Measurements from ENCODE around the gene SLC17A9. TPM values are rescaled to one million over a fixed set of nuclear protein-coding genes. Genes with fewer than 3 reads are reported as not detected.

The SLC17A9 gene
- polyA plus RNA-seq, 6 donors from 2014 or later: 3.1 to 10.0 (median 5.1) TPM

DNA sequence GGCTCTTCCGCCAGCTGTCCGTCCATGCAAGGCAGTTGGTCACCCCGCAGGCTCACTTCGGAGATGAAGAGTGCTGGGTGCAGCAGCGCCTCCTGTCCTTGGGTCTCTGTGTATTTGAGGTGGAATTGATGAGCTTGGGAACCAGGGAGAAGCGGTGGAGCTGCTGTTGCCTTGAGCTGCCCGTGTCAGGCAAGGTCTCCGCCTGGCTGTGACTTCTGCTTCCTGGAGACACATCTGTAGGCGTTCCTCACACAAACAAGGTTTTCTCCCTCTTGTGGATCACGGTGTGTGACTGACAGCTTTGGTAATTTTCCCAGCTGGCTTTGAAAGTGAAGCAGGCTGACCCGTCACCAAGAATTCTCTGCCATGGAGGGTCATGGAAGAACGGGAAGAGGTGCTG lies 2.5 kb upstream of the SLC17A9 start:
- peak overlapping the region in 2 of 8 donors; percentile 22 to 33 for H3K4me3 Mint-ChIP-seq
- peaks cover 0 to 10% of the 10 kb centered on the region in 2 donors for H3K36me3 Mint-ChIP-seq
- H3K9me3 Mint-ChIP-seq: peaks cover 0 to 2% (median 0%) of the 10 kb centered on the region in 7 donors
- DNase-seq (no peak), ATAC-seq (ENCODE audit: low read depth in 2 of 2) (no peak)
- peaks cover 20 to 30% (median 25%) of the 10 kb centered on the region in 3 donors for H3K4me1 Mint-ChIP-seq
- H3K27me3 Mint-ChIP-seq: no peaks in the 10 kb centered on the region
- no peak overlapping the region for H3K27ac Mint-ChIP-seq

- no peaks in the 10 kb centered on the region for H3K27me3 Mint-ChIP-seq
- H3K9me3 Mint-ChIP-seq: peaks cover 0 to 2% (median 0%) of the 10 kb centered on the region in 7 donors
- H3K27ac Mint-ChIP-seq: peak overlapping the region in 1 of 6 donors; percentile 62
- peaks cover 0 to 10% of the 10 kb centered on the region in 2 donors for H3K36me3 Mint-ChIP-seq
- ATAC-seq (ENCODE audit: low read depth in 2 of 2) (no peak), DNase-seq (no peak)
- H3K4me3 Mint-ChIP-seq: peak overlapping the region in 1 of 8 donors; percentile 33
- H3K4me1 Mint-ChIP-seq: peaks cover 20 to 31% (median 30%) of the 10 kb centered on the region in 3 donors
These were observed 1.8 kb upstream of the SLC17A9 start for GRCh38 chr20:62950741-62951140.

DNA sequence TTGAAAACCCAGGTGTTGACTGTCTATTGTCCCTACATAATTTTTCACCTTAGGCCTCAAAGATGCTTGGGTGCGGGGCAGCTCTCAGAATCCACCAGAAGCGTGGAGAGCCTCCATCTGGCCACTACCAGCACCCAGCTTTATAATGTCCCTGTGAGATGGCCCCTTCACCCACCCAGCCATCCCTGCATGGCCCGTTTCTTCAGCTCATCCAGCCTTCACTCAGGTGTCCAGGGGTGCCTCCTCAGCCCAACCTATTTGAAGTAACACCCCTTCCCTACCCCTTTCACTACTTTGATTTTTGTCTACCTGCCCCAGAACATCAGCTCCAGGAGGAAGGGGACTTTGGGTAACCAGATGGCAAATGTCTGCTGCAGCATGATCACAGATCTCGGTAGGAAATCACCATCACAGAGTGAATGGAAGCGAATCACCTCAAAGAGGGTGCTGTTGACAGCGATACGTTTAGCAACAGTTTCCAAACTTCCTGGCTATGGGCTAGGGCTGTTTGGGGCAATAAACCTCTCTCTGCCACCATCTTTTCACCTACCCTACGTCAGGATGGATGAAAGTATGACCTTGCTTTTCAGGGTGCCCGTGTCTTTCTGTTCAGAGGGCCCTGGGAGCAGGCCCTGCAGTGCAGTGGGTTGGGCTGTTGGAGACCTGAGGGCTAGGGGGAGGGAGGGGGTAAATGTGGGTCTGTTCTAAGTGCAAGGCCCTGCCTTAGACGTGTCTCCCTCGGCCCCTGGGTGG lies 1.2 kb upstream of the SLC17A9 start:
- H3K4me3 Mint-ChIP-seq: peak overlapping the region in 7 of 8 donors; percentile 33 to 98 (median 73)
- H3K9me3 Mint-ChIP-seq: peaks cover 0 to 2% (median 0%) of the 10 kb centered on the region in 7 donors
- H3K4me1 Mint-ChIP-seq: peaks cover 20 to 31% (median 30%) of the 10 kb centered on the region in 3 donors
- DNase-seq (no peak), ATAC-seq (ENCODE audit: low read depth in 2 of 2) (no peak)
- no peaks in the 10 kb centered on the region for H3K27me3 Mint-ChIP-seq
- H3K36me3 Mint-ChIP-seq: peaks cover 0 to 10% of the 10 kb centered on the region in 2 donors
- peak overlapping the region in 2 of 6 donors; percentile 93 to 98 for H3K27ac Mint-ChIP-seq

DNA sequence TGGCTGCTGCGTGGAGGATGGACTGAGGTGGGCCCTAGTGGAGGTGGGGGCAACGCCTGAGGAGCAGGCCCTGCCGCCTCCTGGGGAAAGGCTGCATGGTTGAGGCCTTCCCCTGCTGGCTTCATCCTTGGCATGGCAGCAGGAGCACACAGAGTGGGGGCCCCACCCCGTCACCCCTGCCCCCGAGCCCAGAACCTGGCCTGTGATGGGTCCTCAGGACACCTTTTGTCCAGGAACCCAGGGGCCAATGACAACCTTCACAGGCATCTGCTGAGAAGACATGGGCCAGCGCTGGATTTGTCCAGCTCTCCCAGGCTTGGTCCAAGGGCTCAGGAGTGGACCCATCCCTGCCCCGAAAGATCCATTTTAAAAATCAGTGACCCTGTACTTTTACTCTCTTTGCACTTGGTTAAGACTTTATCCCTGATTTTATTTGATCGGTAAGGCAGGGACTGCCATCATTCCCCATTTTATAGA lies 575 bp upstream of the SLC17A9 start:
- no peaks in the 10 kb centered on the region for H3K27me3 Mint-ChIP-seq
- peak overlapping the region in 5 of 6 donors; percentile 61 to 98 (median 90) for H3K27ac Mint-ChIP-seq
- H3K4me1 Mint-ChIP-seq: peaks cover 19 to 31% (median 30%) of the 10 kb centered on the region in 3 donors
- no peak for DNase-seq
- H3K9me3 Mint-ChIP-seq: peaks cover 0 to 2% (median 0%) of the 10 kb centered on the region in 7 donors
- H3K36me3 Mint-ChIP-seq: peaks cover 0 to 9% of the 10 kb centered on the region in 2 donors
- no peak for ATAC-seq (ENCODE audit: low read depth in 2 of 2)
- H3K4me3 Mint-ChIP-seq: peak overlapping the region; percentile 92 to 98 (median 95)

- peak overlapping the region; percentile 88 to 98 (median 98) for H3K27ac Mint-ChIP-seq
- ATAC-seq (ENCODE audit: low read depth in 2 of 2): no peak
- H3K36me3 Mint-ChIP-seq: no peaks in the 10 kb centered on the region
- H3K4me3 Mint-ChIP-seq: peak overlapping the region; percentile 92 to 98 (median 95)
- H3K9me3 Mint-ChIP-seq: peaks cover 0 to 2% (median 0%) of the 10 kb centered on the region in 7 donors
- peaks cover 15 to 32% (median 31%) of the 10 kb centered on the region in 3 donors for H3K4me1 Mint-ChIP-seq
- DNase-seq: no peak
- H3K27me3 Mint-ChIP-seq: no peaks in the 10 kb centered on the region
These were observed 694 bp downstream of the SLC17A9 start for GRCh38 chr20:62952968-62953838.

DNA sequence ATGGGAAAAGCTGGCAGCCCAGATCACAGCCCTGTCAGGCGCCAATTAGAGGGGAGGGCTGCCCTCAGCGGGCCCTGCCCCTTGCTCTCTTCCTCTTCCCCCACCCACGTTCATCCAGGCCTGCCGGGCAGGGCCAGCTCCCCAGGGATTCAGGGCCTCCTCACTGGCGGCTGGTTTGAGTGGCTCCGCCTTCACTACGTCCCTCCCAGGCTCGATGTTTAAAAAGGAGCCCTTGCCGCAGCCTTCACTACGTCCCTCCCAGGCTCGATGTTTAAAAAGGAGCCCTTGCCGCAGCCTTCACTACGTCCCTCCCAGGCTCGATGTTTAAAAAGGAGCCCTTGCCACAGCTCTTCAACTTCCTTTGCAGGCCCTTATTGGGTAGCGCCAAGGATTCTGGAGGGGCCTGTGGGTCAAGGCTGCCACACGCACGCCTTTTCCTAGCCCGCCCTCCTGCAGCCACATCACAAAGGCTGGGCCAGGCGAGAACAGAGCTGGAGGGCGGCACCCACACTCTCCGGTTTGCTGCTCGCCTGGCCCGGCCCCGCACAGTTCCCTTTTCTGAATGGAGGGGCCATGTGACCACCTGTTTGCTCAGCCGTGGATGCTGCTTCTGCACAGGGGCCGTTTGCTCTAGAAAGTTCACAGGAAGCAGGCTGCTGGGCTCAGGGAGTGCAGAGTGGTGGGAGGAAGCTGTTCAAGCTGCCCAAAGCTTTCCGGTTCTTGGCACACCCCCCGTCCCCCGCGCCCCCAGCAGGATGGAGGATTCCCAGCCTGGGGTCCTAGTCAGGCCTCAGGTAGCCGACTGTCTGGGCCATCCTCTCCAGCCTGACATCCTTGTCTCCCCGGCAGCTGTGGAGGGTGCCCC lies 1.6 kb downstream of the SLC17A9 start:
- Mint-ChIP-seq H3K4me1 (peaks cover 15 to 41% (median 33%) of the 10 kb centered on the region in 3 donors), H3K27me3 (no peaks in the 10 kb centered on the region), H3K4me3 (peak overlapping the region; percentile 92 to 98 (median 95)), H3K9me3 (peaks cover 0 to 2% (median 0%) of the 10 kb centered on the region in 7 donors), H3K27ac (peak overlapping the region; percentile 92 to 98 (median 98)), H3K36me3 (no peaks in the 10 kb centered on the region)
- DNase-seq: peak; percentile 92
- peak; percentile 92 to 94 for ATAC-seq (ENCODE audit: low read depth in 2 of 2)

GRCh38 chr20:62955519-62956386 lies 3.2 kb downstream of the SLC17A9 start:
- DNase-seq: no peak
- no peaks in the 10 kb centered on the region for H3K36me3 Mint-ChIP-seq
- no peaks in the 10 kb centered on the region for H3K27me3 Mint-ChIP-seq
- no peaks in the 10 kb centered on the region for H3K9me3 Mint-ChIP-seq
- H3K4me1 Mint-ChIP-seq: peaks cover 15 to 46% (median 38%) of the 10 kb centered on the region in 3 donors
- peak overlapping the region in 2 of 6 donors; percentile 29 to 73 for H3K27ac Mint-ChIP-seq
- no peak for ATAC-seq (ENCODE audit: low read depth in 2 of 2)
- H3K4me3 Mint-ChIP-seq: peak overlapping the region in 5 of 8 donors; percentile 40 to 98 (median 75)

GRCh38 chr20:62956387-62957135 lies 4.1 kb downstream of the SLC17A9 start:
- Mint-ChIP-seq H3K4me1 (peaks cover 15 to 46% (median 34%) of the 10 kb centered on the region in 3 donors), H3K27me3 (no peaks in the 10 kb centered on the region), H3K4me3 (peak overlapping the region in 2 of 8 donors; percentile 52 to 57), H3K27ac (peak overlapping the region in 2 of 6 donors; percentile 34 to 73), H3K9me3 (no peaks in the 10 kb centered on the region), H3K36me3 (no peaks in the 10 kb centered on the region)
- DNase-seq: no peak
- ATAC-seq (ENCODE audit: low read depth in 2 of 2): no peak

DNA sequence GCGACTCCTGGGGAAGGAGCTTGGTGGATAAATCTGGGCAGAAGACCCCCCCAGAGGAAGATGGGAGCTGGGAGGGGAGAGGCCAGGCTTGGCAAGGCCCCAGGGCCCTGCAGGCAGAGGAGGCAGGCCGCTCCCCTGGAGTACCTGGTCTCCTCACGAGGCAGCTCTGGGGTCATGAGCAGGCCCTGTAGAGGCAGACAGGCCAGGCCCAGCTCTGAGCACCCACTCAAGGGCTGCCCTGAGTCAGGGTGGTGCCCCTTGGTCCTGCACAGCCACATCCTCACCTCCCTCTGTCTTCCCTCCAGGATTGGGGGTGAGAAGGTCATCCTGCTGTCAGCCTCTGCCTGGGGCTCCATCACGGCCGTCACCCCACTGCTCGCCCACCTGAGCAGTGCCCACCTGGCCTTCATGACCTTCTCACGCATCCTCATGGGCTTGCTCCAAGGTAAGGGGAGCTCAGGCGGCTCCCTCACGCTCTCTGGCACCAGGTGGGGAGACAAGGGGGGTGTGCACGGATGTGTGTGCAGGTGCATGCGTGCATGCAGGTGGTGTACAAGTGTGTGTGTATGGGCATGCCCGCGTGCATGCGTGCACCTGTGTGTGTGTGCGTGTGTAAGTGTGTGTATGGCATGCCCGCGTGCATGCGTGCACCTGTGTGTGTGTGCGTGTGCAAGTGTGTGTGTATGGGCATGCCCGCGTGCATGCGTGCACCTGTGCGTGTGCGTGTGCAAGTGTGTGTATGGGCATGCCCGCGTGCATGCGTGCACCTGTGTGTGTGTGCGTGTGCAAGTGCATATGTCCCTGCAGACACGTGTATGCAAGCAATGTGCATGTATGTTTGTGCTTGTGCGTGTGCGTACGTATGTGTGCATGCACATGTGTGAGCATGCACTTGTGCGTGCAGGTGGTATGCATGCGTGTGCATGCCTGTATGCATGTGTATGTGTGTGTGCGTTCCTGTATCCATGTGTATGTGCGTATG lies 4.9 kb downstream of the SLC17A9 start:
- Mint-ChIP-seq H3K9me3 (no peaks in the 10 kb centered on the region), H3K27me3 (no peaks in the 10 kb centered on the region), H3K4me1 (peaks cover 11 to 41% (median 32%) of the 10 kb centered on the region in 3 donors), H3K4me3 (peak overlapping the region in 1 of 8 donors; percentile 37), H3K36me3 (no peaks in the 10 kb centered on the region), H3K27ac (peak overlapping the region in 2 of 6 donors; percentile 34 to 72)
- no peak for DNase-seq
- no peak for ATAC-seq (ENCODE audit: low read depth in 2 of 2)

DNA sequence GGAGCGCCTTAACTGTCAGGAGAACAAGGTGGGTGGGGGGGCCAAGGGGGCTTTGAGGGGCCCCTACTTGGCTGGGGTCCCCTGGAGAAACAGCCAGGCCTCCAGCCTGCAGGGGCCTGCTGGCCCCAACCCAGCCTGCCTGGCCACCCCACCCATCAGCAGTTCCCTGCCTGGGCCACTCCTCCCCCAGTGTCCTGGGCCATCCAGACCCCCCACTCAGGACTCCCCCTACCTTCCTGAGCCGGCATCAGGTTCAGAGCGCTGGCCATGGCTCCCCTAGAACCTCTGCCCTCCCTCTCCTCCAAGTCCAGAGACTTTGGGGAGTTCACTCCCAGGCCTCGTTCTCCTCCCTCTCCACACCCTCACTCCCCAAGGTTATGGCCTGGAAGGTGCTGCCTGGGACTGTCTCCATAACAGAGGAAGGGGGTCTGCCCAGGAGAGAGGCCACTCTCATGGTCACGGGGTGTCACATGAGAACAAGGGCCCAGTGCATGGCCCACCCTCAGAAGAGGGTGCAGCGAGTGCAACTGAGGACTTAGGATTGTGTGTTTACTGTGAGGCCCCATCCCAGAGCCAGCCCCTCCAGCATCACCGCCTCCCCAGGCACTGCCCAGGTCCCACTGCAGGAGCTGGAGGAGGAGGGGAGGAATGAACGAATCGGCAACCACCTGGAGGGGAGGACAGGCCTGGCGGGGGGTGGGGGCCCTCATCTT lies 6.0 kb downstream of the SLC17A9 start:
- no peak for ATAC-seq (ENCODE audit: low read depth in 2 of 2)
- Mint-ChIP-seq H3K4me1 (peaks cover 11 to 33% (median 26%) of the 10 kb centered on the region in 3 donors), H3K27ac (no peak overlapping the region), H3K27me3 (no peaks in the 10 kb centered on the region), H3K4me3 (peak overlapping the region in 1 of 8 donors; percentile 65), H3K9me3 (no peaks in the 10 kb centered on the region), H3K36me3 (no peaks in the 10 kb centered on the region)
- DNase-seq: no peak
